ENCODE results near the gene PCP4L1.
A peak's percentile ranks its signal among the peaks of the same experiment; 100 is the strongest.

Gene PCP4L1

DNA sequence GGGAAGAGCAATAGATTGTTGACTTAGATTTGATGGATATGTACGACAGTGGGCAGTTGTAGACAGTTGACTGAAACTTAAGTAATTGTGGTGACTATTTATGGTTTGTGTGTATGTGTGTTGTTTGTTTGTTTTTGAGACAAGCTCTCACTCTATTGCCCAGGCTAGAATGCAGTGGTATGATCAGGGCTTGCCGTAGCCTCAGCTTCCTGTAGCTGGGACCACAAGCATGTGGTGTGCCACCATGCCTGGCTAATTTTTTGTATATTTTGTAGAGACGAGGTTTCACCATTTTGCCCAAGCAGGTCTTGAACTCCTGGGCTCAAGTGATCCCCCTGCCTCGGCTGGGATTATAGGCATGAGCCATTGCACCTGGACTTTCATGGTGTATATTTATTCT, 65.5 kb downstream of the PCP4L1 start:
- TF ChIP-seq CTCF (IDR thresholded peaks at IDR 0.05; ENCODE audit: insufficient read depth, low read depth, low read length, missing control alignments): no peak
- H3K4me3 ChIP-seq (ENCODE audit: low read length): no peak overlapping the region
- no peak for DNase-seq (ENCODE audit: low read depth)

DNA sequence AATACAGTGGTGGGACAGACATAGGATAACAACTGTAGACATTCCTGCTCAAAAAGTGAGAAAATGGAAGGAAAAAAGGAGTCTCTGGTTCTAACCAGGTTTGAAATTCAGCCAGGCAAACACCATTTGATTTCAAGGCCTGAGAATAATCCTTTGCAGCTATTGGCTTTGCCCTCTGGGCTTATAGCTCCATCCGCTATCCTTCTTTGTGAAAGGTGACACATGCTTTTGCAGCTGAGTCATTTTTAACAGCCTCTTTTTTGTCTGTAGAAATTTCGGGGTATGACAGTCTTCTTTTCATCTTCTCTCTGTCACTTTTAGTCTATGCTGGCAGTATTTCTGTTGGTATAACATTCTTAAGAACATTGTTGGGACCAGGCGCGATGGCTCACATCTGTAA, 71.8 kb downstream of the PCP4L1 start:
- peak; percentile 55 for DNase-seq (ENCODE audit: low read depth)
- TF ChIP-seq CTCF (IDR thresholded peaks at IDR 0.05; ENCODE audit: insufficient read depth, low read depth, low read length, missing control alignments): no peak
- no peak overlapping the region for H3K4me3 ChIP-seq (ENCODE audit: low read length)

- TF ChIP-seq CTCF (IDR thresholded peaks at IDR 0.05; ENCODE audit: insufficient read depth, low read depth, low read length, missing control alignments): no peak
- no peak for DNase-seq (ENCODE audit: low read depth)
- H3K4me3 ChIP-seq (ENCODE audit: low read length): no peak overlapping the region
Observed at GRCh38 chr1:161333166-161333565, 74.6 kb downstream of the PCP4L1 start.
